HG02938 (cell line): ENCODE data around the gene ZNF771.
"Not testable (repeated sequence)": the region's sequence is repeated elsewhere in the genome, so short reads cannot be mapped to it uniquely, and the experiment has no call there.

Source experiments
- ATAC-seq: cut with Tn5 transposase; IDR thresholded peaks from one replicate; pipeline ENCODE4 v1.9.1; 2021; ENCODE audit warnings: mild to moderate bottlenecking, moderate library complexity; ENCODE audit not compliant: unreplicated experiment

Gene ZNF771

DNA sequence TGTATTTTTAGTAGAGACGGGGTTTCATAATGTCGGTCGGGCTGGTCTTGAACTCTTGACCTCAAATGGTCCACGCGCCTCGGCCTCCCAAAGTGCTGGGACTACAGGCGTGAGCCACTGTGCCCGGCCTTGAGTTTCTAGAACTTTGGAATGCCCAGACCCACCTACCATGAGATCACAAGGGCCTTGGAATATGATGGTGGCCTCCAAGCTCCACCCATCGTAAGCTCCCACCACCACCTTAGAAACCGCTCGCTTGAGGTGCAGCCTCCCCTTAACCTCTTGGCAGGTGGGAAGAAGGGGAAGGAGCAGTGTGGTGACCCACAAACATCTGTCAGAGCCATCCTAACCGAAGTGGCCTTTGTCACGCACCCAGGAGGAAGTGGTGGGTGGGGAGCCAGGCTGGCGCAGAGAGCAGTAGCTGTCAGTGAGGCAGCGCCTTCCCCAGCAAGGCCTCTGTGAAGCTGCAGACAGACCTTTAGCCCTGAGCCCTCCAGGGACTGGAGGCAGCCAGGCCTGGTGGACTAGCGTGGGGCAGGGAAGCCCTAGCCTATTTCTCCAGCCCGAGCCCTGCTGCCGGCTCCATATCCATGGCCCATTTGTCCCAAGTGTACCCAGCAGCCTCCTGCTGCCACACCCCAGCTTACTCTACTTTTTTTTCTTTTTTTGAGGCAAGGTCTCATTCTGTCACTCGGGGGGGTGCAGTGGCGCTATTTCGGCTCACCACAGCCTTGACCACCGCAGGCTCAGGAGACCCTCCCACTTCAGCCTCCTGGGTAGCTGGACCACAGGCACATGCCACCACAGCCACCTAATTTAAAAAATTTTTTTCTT, 51.4 kb downstream of the ZNF771 start:
- ATAC-seq = peak; percentile 71

DNA sequence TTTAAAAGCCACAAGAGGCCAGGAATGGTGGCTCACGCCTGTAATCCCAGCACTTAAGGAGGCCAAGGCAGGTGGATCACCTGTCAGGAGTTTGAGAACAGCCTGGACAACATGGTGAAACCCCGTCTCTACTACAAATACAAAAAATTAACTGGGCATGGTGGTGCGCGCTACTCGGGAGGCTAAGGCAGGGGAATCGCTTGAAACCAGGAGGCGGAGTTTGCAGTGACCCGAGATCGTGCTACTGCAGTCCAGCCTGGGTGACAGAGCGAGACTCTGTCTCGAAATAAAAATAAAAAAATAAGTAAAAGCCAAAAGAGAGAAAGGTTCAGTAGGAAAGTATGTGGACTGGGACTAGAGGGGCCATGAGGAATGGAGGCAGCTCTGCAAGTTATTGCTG, 52.0 kb downstream of the ZNF771 start:
- no peak for ATAC-seq

DNA sequence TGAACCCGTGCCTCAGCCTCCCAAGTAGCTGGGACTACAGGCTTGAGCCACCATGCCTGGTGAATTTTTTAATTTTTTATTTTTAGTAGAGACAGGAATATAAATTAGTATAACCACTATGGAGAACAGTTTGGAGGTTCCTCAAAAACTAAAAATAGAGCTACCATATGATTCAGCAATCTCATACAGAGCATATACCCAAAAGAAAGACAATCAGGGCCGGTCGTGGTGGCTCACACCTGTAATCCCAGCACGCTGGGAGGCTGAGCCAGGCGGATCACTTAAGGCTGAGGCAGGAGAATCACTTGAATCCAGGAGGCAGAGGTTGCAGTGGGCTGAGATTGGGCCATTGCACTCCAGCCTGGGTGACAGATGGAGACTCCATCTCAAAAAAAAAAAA, 54.0 kb downstream of the ZNF771 start:
- not testable (repeated sequence) for ATAC-seq

DNA sequence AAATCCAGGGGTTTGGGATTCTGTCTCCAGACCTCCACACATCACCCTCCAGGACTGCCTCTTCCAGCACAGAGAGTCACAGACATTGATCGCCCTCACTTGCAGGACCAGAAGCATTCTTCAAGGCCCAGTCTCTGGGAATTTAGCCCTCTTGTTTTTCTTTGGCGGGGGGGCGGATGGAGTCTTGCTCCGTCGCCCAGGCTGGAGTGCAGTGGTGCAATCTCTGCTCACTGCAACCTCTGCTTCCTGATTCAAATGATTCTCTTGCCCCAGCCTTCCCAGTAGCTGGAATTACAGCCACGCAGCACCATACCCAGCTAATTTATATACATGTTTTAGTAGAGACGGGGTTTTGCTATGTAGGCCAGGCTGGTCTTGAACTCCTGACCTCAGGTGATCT, 56.7 kb downstream of the ZNF771 start:
- no peak for ATAC-seq
